ENCODE data around the gene TBC1D19. TPM values are rescaled to one million over a fixed set of nuclear protein-coding genes. Genes with fewer than 3 reads are reported as not detected.

The TBC1D19 gene
- total and polyA plus RNA-seq, 9 of the 15 experiments (the other 6 are each of a cell fraction or from before 2014, with no cell fraction given) = 0.73 to 5.6 (median 3.7) TPM

DNA sequence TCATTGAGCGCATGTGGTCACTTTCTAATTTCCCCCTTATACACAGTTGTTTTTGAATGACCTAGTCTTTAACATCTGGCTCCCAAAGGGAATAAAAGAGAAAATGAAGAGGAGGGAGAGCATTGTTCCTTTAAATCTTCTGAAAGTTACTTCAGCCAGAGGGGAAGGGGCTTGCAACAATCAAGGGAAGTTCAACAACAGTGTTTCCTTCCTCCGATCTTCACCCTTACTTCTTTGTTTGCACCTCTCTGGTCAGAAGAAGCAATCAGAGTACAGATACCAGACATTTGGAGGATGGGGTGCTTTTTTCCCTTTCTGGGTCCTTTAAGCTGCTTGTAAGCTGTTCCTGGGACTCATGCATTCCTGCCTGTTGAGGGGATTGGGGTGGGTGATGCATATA, 125.4 kb downstream of the TBC1D19 start:
- 92% methylated on average over 2 of the region's 2 CpGs for WGBS (ENCODE audit: insufficient coverage, low coverage, missing lambda C conversion rate)
- FAIRE-seq = no peak

More for the DNA sequence above, 125.4 kb downstream of the TBC1D19 start:
- no peaks in the 10 kb centered on the region for H3K27me3 ChIP-seq (ENCODE audit: control insufficient read depth in 2 of 2, insufficient read depth in 2 of 2, low read length in 2 of 2)
- no peaks in the 10 kb centered on the region for H3K4me1 ChIP-seq (replicated peaks in 1 of 2; ENCODE audit: control insufficient read depth in 2 of 2, insufficient read depth in 2 of 2, low read length in 2 of 2)
- no TSS peak for BruUV-seq (replicated peaks)
- H3K9me3 ChIP-seq (replicated peaks; ENCODE audit: control insufficient read depth, insufficient read depth, low read depth, low read length) = no peaks in the 10 kb centered on the region; the same call in 1 of the 2 replicates
- ChIA-PET POLR2A (interaction anchor here (0.7 kb wide), 1 partner anchor 167 kb away, joined by 3 read pairs; no protein-coding TSS in a partner anchor), CTCF (ENCODE audit: low intra/inter-chr PET ratio) (no interaction called here)
- no peak overlapping the region for H3K27ac ChIP-seq (ENCODE audit: extremely low read depth, low read depth, low read length)
- intact Hi-C loops (cut with micrococcal nuclease) = no loop called here
- no peak overlapping the region for H3K9ac ChIP-seq (ENCODE audit: insufficient read depth in 1 of 2, low read depth in 2 of 2, low read length in 2 of 2)
- no peaks in the 10 kb centered on the region for H3K9me1 ChIP-seq (ENCODE audit: control insufficient read depth, insufficient read depth, low read length)
- no peak overlapping the region for H2AFZ ChIP-seq (ENCODE audit: low read depth, low read length)
- H3K4me3 ChIP-seq = no peak overlapping the region
- no peak for ATAC-seq
- DNase-seq (ENCODE audit: extremely low read depth in 1 of 4, low spot score in 3 of 4) = no peak
- H3K36me3 ChIP-seq (ENCODE audit: control insufficient read depth, insufficient read depth, low read length) = no peaks in the 10 kb centered on the region
- TF ChIP-seq KLF6 (CRISPR knock-in tag; IDR thresholded peaks at IDR 0.05; ENCODE audit: borderline replicate concordance) (no peak), U2AF2 (optimal IDR thresholded peaks at IDR 0.05; ENCODE audit: low read depth, low read length) (no peak), HLTF (IDR thresholded peaks at IDR 0.05) (no peak), HMGN3 (IDR thresholded peaks at IDR 0.05; ENCODE audit: borderline replicate concordance, extremely low read depth, insufficient read length, low read depth, low read length) (no peak), DACH1 (IDR thresholded peaks at IDR 0.05; ENCODE audit: partially characterized antibody) (no peak), SMARCB1 (IDR thresholded peaks at IDR 0.05; ENCODE audit: insufficient read length, low read depth) (no peak), CBX1 (IDR thresholded peaks at IDR 0.05; ENCODE audit: low read depth) (no peak), RCOR1 (IDR thresholded peaks at IDR 0.05; ENCODE audit: borderline replicate concordance in 1 of 2, low read depth in 2 of 2, low read length in 2 of 2) (no peak), HDGF (IDR thresholded peaks at IDR 0.05) (no peak), TRIM25 (IDR thresholded peaks at IDR 0.05; ENCODE audit: borderline replicate concordance) (no peak), VEZF1 (CRISPR knock-in tag; IDR thresholded peaks at IDR 0.05) (no peak), RBM22 (IDR thresholded peaks at IDR 0.05; ENCODE audit: low read depth, low read length, poor library complexity, severe bottlenecking) (no peak), IRF2 (CRISPR knock-in tag; IDR thresholded peaks at IDR 0.05) (no peak), DMBX1 (CRISPR knock-in tag; IDR thresholded peaks at IDR 0.05; ENCODE audit: borderline replicate concordance) (no peak), NFIX (CRISPR knock-in tag; IDR thresholded peaks at IDR 0.05; ENCODE audit: low read depth) (no peak), ZNF140 (CRISPR knock-in tag; IDR thresholded peaks at IDR 0.05) (no peak), WHSC1 (IDR thresholded peaks at IDR 0.05; ENCODE audit: low read length) (no peak), SRSF3 (IDR thresholded peaks at IDR 0.05; ENCODE audit: insufficient read depth, low read length) (no peak), ZNF717 (CRISPR knock-in tag; IDR thresholded peaks at IDR 0.05) (no peak)
- in situ Hi-C loops (cut with MboI) = loop anchor here (5.0 kb wide), 1 partner anchor 247 kb away; no protein-coding TSS in a partner anchor
- H4K20me1 ChIP-seq (replicated peaks; ENCODE audit: control insufficient read depth, insufficient read depth, low read length) = no peaks in the 10 kb centered on the region
- no peak overlapping the region for H3K4me2 ChIP-seq (ENCODE audit: insufficient read depth, low read length)
- no peaks in the 10 kb centered on the region for H3K79me2 ChIP-seq (ENCODE audit: control insufficient read depth, insufficient read depth, low read length)
